ENCODE measurements around the gene S100A16.

Gene S100A16

GRCh38 chr1:153615406-153615805 lies 2.5 kb upstream of the S100A16 start:
- Histone ChIP-seq H3K27ac (no peak overlapping the region), H3K36me3 (ENCODE audit: insufficient read depth, low read length) (no peaks in the 10 kb centered on the region), H3K9ac (ENCODE audit: insufficient read length) (no peak overlapping the region), H3K4me3 (no peak overlapping the region), H3K9me3 (ENCODE audit: low read depth, low read length) (no peaks in the 10 kb centered on the region)
- no peak for TF ChIP-seq FOXP2 (optimal IDR thresholded peaks at IDR 0.05; ENCODE audit: control extremely low read depth, extremely low read length, insufficient read depth)
- no peak for DNase-seq (ENCODE audit: low read depth, low spot score)

- no peak overlapping the region for H3K9ac ChIP-seq (ENCODE audit: insufficient read length)
Observed at GRCh38 chr1:153614906-153615305, 2.0 kb upstream of the S100A16 start.

DNA sequence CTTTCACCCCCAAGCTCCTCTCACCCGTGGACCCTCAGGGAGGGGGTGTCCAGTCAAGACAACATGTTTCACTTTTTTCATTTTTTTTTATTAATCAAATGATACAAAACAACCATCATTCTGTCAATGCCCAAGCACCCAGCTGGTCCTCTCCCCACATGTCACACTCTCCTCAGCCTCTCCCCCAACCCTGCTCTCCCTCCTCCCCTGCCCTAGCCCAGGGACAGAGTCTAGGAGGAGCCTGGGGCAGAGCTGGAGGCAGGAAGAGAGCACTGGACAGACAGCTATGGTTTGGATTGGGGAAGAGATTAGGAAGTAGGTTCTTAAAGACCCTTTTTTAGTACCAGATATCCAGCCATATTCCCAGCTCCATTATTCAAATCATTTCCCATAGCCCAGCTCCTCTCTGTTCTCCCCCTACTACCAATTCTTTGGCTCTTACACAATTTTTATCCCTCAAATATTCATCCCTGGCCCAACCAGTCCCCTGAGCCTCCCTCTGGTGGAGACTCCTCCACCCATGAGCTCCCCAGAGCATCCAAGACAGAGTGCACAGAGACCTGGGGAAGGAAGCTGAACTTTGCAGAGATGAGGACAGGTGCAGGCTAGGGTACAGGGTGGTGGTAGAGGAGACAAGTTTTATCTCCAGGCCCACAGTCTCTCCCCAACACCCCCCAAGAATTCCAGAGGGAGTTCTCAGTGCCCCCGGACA lies 1.4 kb upstream of the S100A16 start:
- Histone ChIP-seq H3K4me3 (no peak overlapping the region), H3K36me3 (ENCODE audit: insufficient read depth, low read length) (no peaks in the 10 kb centered on the region), H3K9me3 (ENCODE audit: low read depth, low read length) (no peaks in the 10 kb centered on the region), H3K9ac (ENCODE audit: insufficient read length) (no peak overlapping the region), H3K27ac (no peak overlapping the region)
- TF ChIP-seq FOXP2 (optimal IDR thresholded peaks at IDR 0.05; ENCODE audit: control extremely low read depth, extremely low read length, insufficient read depth) (no peak), EZH2 (IDR thresholded peaks at IDR 0.05) (no peak), POLR2AphosphoS5 (IDR thresholded peaks at IDR 0.05; ENCODE audit: borderline replicate concordance, low read depth, low read length) (no peak)
- no peak for DNase-seq (ENCODE audit: low read depth, low spot score)

More at GRCh38 chr1:153614906-153615305, 2.0 kb upstream of the S100A16 start:
- no peak for TF ChIP-seq POLR2AphosphoS5 (IDR thresholded peaks at IDR 0.05; ENCODE audit: borderline replicate concordance, low read depth, low read length)
- no peak for TF ChIP-seq EZH2 (IDR thresholded peaks at IDR 0.05)
- TF ChIP-seq FOXP2 (optimal IDR thresholded peaks at IDR 0.05; ENCODE audit: control extremely low read depth, extremely low read length, insufficient read depth), result no peak
- Histone ChIP-seq H3K4me3 (no peak overlapping the region), H3K27ac (no peak overlapping the region), H3K36me3 (ENCODE audit: insufficient read depth, low read length) (no peaks in the 10 kb centered on the region), H3K9me3 (ENCODE audit: low read depth, low read length) (no peaks in the 10 kb centered on the region)
- DNase-seq (ENCODE audit: low read depth, low spot score), result no peak

GRCh38 chr1:153613406-153613805 lies 469 bp upstream of the S100A16 start:
- Histone ChIP-seq H3K9ac (ENCODE audit: insufficient read length) (no peak overlapping the region), H3K9me3 (ENCODE audit: low read depth, low read length) (no peaks in the 10 kb centered on the region), H3K4me3 (no peak overlapping the region), H3K27ac (no peak overlapping the region), H3K36me3 (ENCODE audit: insufficient read depth, low read length) (no peaks in the 10 kb centered on the region)
- no peak for TF ChIP-seq FOXP2 (optimal IDR thresholded peaks at IDR 0.05; ENCODE audit: control extremely low read depth, extremely low read length, insufficient read depth)
- no peak for TF ChIP-seq POLR2AphosphoS5 (IDR thresholded peaks at IDR 0.05; ENCODE audit: borderline replicate concordance, low read depth, low read length)
- no peak for TF ChIP-seq EZH2 (IDR thresholded peaks at IDR 0.05)
- no peak for DNase-seq (ENCODE audit: low read depth, low spot score)

GRCh38 chr1:153612111-153612754 lies 704 bp downstream of the S100A16 start:
- Histone ChIP-seq H3K9ac (ENCODE audit: insufficient read length) (no peak overlapping the region), H3K9me3 (ENCODE audit: low read depth, low read length) (no peaks in the 10 kb centered on the region), H3K36me3 (ENCODE audit: insufficient read depth, low read length) (no peaks in the 10 kb centered on the region), H3K27ac (no peak overlapping the region), H3K4me3 (no peak overlapping the region)
- TF ChIP-seq POLR2AphosphoS5 (IDR thresholded peaks at IDR 0.05; ENCODE audit: borderline replicate concordance, low read depth, low read length), result no peak
- no peak for TF ChIP-seq EZH2 (IDR thresholded peaks at IDR 0.05)
- TF ChIP-seq FOXP2 (optimal IDR thresholded peaks at IDR 0.05; ENCODE audit: control extremely low read depth, extremely low read length, insufficient read depth), result no peak
- DNase-seq (ENCODE audit: low read depth, low spot score), result no peak

GRCh38 chr1:153611356-153611755 lies 1.6 kb downstream of the S100A16 start:
- Histone ChIP-seq H3K36me3 (ENCODE audit: insufficient read depth, low read length) (no peaks in the 10 kb centered on the region), H3K4me3 (no peak overlapping the region), H3K9ac (ENCODE audit: insufficient read length) (no peak overlapping the region), H3K9me3 (ENCODE audit: low read depth, low read length) (no peaks in the 10 kb centered on the region), H3K27ac (no peak overlapping the region)
- DNase-seq (ENCODE audit: low read depth, low spot score), result no peak
- TF ChIP-seq FOXP2 (optimal IDR thresholded peaks at IDR 0.05; ENCODE audit: control extremely low read depth, extremely low read length, insufficient read depth) (no peak), EZH2 (IDR thresholded peaks at IDR 0.05) (no peak), POLR2AphosphoS5 (IDR thresholded peaks at IDR 0.05; ENCODE audit: borderline replicate concordance, low read depth, low read length) (no peak)

GRCh38 chr1:153610811-153611301 lies 2.1 kb downstream of the S100A16 start:
- no peaks in the 10 kb centered on the region for H3K9me3 ChIP-seq (ENCODE audit: low read depth, low read length)
- no peak overlapping the region for H3K9ac ChIP-seq (ENCODE audit: insufficient read length)
- no peak for DNase-seq (ENCODE audit: low read depth, low spot score)
- H3K27ac ChIP-seq, result no peak overlapping the region
- H3K4me3 ChIP-seq, result no peak overlapping the region
- no peaks in the 10 kb centered on the region for H3K36me3 ChIP-seq (ENCODE audit: insufficient read depth, low read length)
- TF ChIP-seq POLR2AphosphoS5 (IDR thresholded peaks at IDR 0.05; ENCODE audit: borderline replicate concordance, low read depth, low read length) (no peak), FOXP2 (optimal IDR thresholded peaks at IDR 0.05; ENCODE audit: control extremely low read depth, extremely low read length, insufficient read depth) (no peak), EZH2 (IDR thresholded peaks at IDR 0.05) (no peak)

GRCh38 chr1:153610334-153610733 lies 2.6 kb downstream of the S100A16 start:
- Histone ChIP-seq H3K4me3 (no peak overlapping the region), H3K36me3 (ENCODE audit: insufficient read depth, low read length) (no peaks in the 10 kb centered on the region), H3K9me3 (ENCODE audit: low read depth, low read length) (no peaks in the 10 kb centered on the region), H3K27ac (no peak overlapping the region), H3K9ac (ENCODE audit: insufficient read length) (no peak overlapping the region)
- TF ChIP-seq POLR2AphosphoS5 (IDR thresholded peaks at IDR 0.05; ENCODE audit: borderline replicate concordance, low read depth, low read length) (no peak), FOXP2 (optimal IDR thresholded peaks at IDR 0.05; ENCODE audit: control extremely low read depth, extremely low read length, insufficient read depth) (no peak)
- DNase-seq (ENCODE audit: low read depth, low spot score), result no peak
